Cerebellar nuclear complex (tissue), 1 donor: Measurements from ENCODE around the gene ANKRD55.
"Not testable (repeated sequence)": the region's sequence is repeated elsewhere in the genome, so short reads cannot be mapped to it uniquely, and the experiment has no call there.

ENCODE experiments used
- DNase-seq, 2 experiments: peaks; one replicate each; lab custom pipeline; 2025; lab: John Stamatoyannopoulos, UW

Gene ANKRD55

GRCh38 chr5:56144211-56144610 is 88.9 kb downstream of the ANKRD55 start:
- no peak for DNase-seq

GRCh38 chr5:56143373-56143714 is 89.8 kb downstream of the ANKRD55 start:
- DNase-seq: no peak

- DNase-seq: no peak
These were observed 90.3 kb downstream of the ANKRD55 start for GRCh38 chr5:56142614-56143372.

- DNase-seq: no peak
These were observed 90.9 kb downstream of the ANKRD55 start for GRCh38 chr5:56142233-56142613.

DNA sequence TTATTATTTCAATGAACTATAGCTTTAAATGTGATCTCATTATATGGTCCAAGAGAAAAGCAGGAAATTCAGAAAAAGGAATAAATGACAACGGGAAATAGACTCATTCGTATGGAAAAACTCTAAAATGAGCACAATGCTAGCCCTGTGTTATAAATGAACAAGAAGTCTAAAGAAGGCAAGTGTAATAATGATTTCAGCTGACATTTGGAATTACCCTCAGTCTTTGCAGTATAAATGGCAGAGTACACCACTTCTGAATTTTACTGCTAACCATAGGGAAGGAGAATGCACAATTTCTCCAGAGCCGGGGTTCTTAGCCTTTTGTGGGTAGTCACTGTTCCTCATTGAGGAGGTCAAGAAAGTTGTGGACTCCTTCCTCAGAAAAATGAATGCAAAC is 93.1 kb downstream of the ANKRD55 start:
- no peak for DNase-seq

GRCh38 chr5:56130664-56131063 is 102.5 kb downstream of the ANKRD55 start:
- no peak for DNase-seq

GRCh38 chr5:56129288-56129687 is 103.8 kb downstream of the ANKRD55 start:
- no peak for DNase-seq

GRCh38 chr5:56128113-56128512 is 105.0 kb downstream of the ANKRD55 start:
- DNase-seq: no peak

DNA sequence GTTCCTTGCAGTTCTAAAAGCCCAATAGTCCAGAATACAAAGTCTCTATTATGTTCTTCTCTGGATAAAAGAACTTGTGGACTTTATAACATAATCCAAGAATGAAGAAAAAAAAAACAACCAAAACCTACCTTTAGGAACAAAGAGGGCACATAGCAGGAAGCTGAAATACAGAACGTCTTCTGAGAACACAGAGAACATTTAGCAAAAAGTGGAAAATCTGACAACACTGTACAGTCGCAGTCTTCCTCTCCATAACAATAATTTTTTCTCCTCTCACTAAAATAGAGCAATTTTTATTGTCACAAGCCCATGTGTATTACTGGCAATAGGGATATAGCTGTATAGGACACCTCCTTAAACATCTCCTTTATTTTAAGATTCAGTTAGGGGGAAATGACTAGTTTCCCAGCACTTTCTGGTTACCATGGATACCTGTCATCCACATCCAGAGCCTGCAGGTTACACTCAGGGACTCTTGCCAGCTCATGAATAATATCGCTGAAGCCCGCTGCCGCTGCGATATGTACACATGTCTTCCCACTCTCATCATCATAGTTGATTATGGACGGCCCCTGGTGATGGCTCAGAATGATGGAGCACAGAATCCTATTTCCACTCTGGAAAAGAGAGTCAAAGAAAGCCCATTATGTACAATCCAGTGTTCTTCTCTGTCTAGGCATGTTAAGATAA is 106.5 kb downstream of the ANKRD55 start:
- no peak for DNase-seq

DNA sequence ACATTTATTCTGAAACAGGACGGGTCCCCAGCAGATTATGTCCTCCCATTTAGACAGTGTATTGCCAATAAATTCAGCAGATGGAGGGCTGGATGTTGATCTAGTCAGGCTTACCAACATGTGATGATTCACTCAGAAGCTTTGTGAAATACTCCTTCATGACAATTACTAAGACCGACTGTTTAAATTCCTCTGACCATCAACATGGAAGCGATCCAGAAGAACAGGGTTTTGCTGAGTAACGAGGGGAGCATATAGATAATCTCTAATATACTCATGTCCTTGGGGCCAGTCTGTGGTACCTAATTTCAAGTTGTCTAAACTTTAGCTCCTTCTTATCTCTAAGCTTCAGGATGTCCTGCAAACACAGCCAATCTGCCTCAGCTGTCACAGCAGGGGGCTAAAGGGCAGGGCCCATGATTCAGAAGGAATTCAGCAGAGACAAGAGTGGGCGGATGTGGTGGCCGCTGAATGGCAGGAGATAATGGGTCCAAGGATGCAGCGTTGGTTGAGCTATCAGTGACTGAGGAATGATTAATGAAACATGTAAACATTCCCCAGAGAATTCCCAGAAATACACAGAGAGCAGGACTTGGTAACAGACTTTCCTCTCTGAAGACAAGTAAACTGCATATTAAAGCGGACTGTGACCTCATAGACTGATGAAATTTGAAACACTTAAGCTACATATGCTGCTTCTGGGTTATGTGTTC is 109.4 kb downstream of the ANKRD55 start:
- DNase-seq: no peak

GRCh38 chr5:56122360-56122985 is 110.7 kb downstream of the ANKRD55 start:
- not testable (repeated sequence) for DNase-seq

- no peak for DNase-seq
These were observed 114.1 kb downstream of the ANKRD55 start for GRCh38 chr5:56119050-56119449.

- DNase-seq: no peak
These were observed 116.5 kb downstream of the ANKRD55 start for GRCh38 chr5:56116599-56117141.

GRCh38 chr5:56115589-56115988 is 117.5 kb downstream of the ANKRD55 start:
- no peak for DNase-seq

DNA sequence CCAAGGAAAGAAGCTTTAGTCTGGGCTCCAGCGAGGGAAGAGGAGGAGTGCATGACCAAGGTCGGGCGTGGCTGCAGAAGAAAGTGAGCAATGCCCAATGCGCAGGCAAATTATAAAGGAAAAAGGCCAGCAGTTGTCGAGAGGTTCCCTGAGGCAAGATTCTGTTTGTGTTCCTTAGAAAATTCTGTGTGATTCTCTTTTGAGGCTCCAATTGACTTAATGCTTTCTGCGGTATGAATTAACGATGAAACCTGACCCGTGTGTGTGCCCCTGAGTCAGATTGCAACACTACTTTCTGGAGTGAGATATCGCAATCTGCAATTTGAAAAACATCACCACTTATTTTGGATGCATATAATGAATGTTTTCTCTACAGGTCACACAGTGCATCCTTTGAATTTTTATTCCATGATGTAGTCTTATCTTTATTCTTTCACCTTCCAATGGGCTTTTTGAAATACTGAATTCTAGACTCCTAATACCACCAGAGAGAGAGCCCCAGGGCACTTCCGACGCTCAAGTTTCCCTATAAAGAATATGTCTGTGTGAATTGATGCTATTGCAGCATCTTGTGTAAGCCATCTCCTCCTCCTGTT is 120.5 kb downstream of the ANKRD55 start:
- no peak for DNase-seq

DNA sequence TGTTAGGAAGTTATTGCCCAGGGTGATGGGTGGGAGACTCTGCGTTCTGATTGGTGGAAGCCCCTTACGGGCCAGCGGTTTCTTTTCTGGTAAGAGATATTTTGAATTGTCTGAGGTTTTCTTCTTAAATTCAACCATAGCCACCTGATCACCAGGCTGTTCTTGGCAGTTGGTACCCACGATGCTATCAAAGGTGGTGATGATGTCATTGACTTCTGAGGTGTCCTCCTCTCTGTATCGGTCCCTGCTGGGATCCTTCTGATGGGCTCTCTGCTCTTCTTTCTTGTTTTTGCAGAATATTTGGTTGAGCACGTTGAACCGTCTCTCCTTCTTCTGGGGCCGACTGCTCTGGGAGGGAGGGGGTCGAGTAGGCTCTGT is 121.7 kb downstream of the ANKRD55 start:
- DNase-seq: no peak

- DNase-seq: no peak
These were observed 122.3 kb downstream of the ANKRD55 start for GRCh38 chr5:56110646-56111403.

DNA sequence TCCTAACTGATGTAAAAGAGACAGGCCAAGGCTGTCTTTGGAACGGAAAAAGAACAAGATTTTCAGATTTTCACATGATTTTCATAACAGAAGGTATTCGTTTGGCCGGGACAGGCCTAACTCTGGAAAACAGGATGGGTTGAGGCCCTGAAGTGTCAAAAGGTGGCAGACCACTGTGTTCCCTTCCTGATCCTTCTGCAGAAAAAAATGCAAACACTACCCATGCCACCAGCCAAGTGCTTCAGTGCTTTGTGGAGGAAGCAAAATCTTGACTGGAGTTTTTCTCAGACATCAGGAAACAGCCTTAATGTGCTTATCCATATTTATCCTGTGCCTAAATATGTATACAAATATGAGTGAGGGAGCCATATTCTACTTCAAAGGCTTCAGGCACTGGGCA is 124.9 kb downstream of the ANKRD55 start:
- no peak for DNase-seq

GRCh38 chr5:56106837-56107236 is 126.3 kb downstream of the ANKRD55 start:
- DNase-seq: no peak

DNA sequence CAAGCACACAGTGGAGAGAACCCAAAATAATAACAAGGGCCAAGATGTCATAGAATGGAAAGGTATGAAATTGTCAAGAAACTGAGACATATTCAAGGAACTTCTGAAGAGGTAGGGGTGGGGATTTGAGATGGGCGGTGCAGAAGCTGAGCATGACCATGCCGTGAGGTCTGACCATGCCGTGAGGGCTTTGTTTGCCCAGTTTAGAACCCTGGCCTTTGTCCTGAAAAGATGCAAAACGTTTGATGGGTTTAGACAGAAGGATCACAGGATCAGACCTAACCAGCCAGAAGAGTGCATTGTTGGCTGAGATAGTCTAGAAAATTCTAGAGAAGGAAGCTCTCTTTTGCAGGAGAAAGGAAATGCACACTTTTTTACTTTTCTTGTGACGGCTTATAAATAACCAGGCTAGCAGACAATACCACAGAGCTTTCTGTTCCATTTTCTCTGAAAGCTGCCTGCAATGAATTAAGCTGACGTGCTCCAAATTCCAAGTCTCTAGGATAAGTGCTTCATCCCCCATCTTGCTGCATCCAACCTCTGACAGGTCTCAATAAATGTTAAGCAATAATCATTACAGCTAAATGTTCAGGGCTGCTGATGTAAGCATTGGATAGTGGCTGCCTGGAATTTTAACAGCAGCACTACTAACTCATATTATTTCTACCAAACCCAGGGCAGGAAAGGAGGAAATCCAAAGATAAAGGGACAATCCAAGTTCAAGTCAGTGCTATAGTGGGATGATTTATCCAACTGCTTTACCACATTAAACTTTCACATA is 127.4 kb downstream of the ANKRD55 start:
- DNase-seq: no peak
